ENCODE results near the gene KRT3. TPM values are rescaled to one million over a fixed set of nuclear protein-coding genes. Genes with fewer than 3 reads are reported as not detected.

KRT3 gene
- total RNA-seq, 1 experiment from 2014 or later, result not detected

DNA sequence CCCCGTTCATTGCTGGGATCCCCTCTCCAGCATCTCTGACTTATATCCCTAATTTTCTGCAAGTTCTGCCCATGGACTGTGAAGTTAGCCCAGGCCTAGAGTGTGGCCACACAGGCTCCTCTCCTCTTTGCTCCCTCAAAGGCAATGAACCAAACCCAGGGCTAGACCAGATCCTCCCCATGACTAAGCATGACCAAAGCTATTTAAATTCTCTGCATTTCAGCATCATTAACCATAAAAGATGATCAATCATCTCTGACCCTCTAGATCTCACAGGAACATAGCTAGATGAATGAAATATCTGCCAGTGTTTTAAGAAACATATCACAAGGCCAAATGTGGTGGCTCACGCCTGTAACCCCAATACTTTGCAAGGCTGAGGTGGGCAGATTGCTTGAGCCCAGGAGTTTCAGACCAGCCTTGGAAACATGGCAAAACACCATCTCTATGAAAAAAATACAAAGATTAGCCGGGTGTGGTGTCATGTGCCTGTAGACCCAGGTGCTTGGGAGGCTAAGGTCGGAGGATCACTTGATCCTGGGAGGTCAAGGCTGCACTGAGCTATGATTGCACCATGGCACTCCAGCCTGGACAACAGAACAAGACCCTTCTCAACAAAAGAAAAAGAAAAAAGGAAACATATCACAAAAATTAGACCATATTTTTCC lies 2.2 kb upstream of the KRT3 start:
- ATAC-seq, result no peak
- no peaks in the 10 kb centered on the region for H3K27me3 ChIP-seq (ENCODE audit: control insufficient read depth, insufficient read depth, low read length)
- no peak overlapping the region for H3K27ac ChIP-seq (ENCODE audit: low read length)
- H3K9me3 ChIP-seq (ENCODE audit: control insufficient read depth, insufficient read depth, low read depth, low read length), result no peaks in the 10 kb centered on the region
- H3K4me1 ChIP-seq (ENCODE audit: control insufficient read depth, insufficient read depth, low read length), result peaks cover 9% of the 10 kb centered on the region; the same call in 1 of the 2 replicates
- no peak for DNase-seq (ENCODE audit: low read depth, low spot score)
- ChIA-PET POLR2A (no interaction called here), CTCF (no interaction called here)
- intact Hi-C loops (cut with micrococcal nuclease; ENCODE audit: unreplicated experiment), result no loop called here
- no peaks in the 10 kb centered on the region for H3K36me3 ChIP-seq (ENCODE audit: control insufficient read depth, insufficient read depth, low read length)
- H3K4me3 ChIP-seq (ENCODE audit: low read depth in 2 of 2, low read length in 2 of 2), result no peak overlapping the region
- BruUV-seq (replicated peaks), result no TSS peak
- TF ChIP-seq POLR2AphosphoS5 (IDR thresholded peaks at IDR 0.05; ENCODE audit: low read depth, low read length), result no peak
- TF ChIP-seq, protein P1, sequence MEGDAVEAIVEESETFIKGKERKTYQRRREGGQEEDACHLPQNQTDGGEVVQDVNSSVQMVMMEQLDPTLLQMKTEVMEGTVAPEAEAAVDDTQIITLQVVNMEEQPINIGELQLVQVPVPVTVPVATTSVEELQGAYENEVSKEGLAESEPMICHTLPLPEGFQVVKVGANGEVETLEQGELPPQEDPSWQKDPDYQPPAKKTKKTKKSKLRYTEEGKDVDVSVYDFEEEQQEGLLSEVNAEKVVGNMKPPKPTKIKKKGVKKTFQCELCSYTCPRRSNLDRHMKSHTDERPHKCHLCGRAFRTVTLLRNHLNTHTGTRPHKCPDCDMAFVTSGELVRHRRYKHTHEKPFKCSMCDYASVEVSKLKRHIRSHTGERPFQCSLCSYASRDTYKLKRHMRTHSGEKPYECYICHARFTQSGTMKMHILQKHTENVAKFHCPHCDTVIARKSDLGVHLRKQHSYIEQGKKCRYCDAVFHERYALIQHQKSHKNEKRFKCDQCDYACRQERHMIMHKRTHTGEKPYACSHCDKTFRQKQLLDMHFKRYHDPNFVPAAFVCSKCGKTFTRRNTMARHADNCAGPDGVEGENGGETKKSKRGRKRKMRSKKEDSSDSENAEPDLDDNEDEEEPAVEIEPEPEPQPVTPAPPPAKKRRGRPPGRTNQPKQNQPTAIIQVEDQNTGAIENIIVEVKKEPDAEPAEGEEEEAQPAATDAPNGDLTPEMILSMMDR (IDR thresholded peaks at IDR 0.05), result no peak
- no peak for TF ChIP-seq TCF7L2 (IDR thresholded peaks at IDR 0.05; ENCODE audit: low read depth, low read length)
- TF ChIP-seq, protein P2, sequence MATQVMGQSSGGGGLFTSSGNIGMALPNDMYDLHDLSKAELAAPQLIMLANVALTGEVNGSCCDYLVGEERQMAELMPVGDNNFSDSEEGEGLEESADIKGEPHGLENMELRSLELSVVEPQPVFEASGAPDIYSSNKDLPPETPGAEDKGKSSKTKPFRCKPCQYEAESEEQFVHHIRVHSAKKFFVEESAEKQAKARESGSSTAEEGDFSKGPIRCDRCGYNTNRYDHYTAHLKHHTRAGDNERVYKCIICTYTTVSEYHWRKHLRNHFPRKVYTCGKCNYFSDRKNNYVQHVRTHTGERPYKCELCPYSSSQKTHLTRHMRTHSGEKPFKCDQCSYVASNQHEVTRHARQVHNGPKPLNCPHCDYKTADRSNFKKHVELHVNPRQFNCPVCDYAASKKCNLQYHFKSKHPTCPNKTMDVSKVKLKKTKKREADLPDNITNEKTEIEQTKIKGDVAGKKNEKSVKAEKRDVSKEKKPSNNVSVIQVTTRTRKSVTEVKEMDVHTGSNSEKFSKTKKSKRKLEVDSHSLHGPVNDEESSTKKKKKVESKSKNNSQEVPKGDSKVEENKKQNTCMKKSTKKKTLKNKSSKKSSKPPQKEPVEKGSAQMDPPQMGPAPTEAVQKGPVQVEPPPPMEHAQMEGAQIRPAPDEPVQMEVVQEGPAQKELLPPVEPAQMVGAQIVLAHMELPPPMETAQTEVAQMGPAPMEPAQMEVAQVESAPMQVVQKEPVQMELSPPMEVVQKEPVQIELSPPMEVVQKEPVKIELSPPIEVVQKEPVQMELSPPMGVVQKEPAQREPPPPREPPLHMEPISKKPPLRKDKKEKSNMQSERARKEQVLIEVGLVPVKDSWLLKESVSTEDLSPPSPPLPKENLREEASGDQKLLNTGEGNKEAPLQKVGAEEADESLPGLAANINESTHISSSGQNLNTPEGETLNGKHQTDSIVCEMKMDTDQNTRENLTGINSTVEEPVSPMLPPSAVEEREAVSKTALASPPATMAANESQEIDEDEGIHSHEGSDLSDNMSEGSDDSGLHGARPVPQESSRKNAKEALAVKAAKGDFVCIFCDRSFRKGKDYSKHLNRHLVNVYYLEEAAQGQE (IDR thresholded peaks at IDR 0.05; ENCODE audit: insufficient read depth in 1 of 2, low read depth in 2 of 2, low read length in 1 of 2), result no peak
- TF ChIP-seq SIN3A (IDR thresholded peaks at IDR 0.05; ENCODE audit: borderline replicate concordance, insufficient read depth, low read depth, low read length), result no peak
- in situ Hi-C loops (cut with HindIII; ENCODE audit: low pct_unique_long_range_greater_than_20kb, low sequenced_read_pairs), result no loop called here

DNA sequence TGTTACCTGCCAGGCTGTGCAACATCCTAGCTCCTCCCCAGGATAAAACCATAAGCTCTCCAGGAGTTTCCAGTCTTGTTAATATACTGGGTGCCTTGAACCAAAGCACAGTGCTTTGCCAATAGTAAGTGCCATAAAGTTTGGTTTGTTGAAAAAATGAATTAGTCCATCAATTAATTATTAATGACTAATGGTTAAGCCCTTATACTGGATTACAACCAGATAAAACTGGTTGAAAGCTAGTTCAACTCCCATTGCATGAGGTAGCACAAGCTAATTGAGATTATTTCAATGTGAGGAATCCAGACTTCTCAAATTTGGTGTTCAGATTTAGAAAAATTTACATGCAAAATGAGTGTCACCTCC lies 1.6 kb upstream of the KRT3 start:
- no peaks in the 10 kb centered on the region for H3K36me3 ChIP-seq (ENCODE audit: control insufficient read depth, insufficient read depth, low read length)
- no peak for DNase-seq (ENCODE audit: low read depth, low spot score)
- ChIA-PET POLR2A (no interaction called here), CTCF (no interaction called here)
- ATAC-seq, result no peak
- TF ChIP-seq, protein P1 (IDR thresholded peaks at IDR 0.05), result no peak
- TF ChIP-seq, protein P2 (IDR thresholded peaks at IDR 0.05; ENCODE audit: insufficient read depth in 1 of 2, low read depth in 2 of 2, low read length in 1 of 2), result no peak
- TF ChIP-seq SIN3A (IDR thresholded peaks at IDR 0.05; ENCODE audit: borderline replicate concordance, insufficient read depth, low read depth, low read length) (no peak), POLR2AphosphoS5 (IDR thresholded peaks at IDR 0.05; ENCODE audit: low read depth, low read length) (no peak), TCF7L2 (IDR thresholded peaks at IDR 0.05; ENCODE audit: low read depth, low read length) (no peak)
- BruUV-seq (replicated peaks), result no TSS peak
- in situ Hi-C loops (cut with HindIII; ENCODE audit: low pct_unique_long_range_greater_than_20kb, low sequenced_read_pairs), result no loop called here
- H3K4me3 ChIP-seq (ENCODE audit: low read depth in 2 of 2, low read length in 2 of 2), result no peak overlapping the region
- H3K27me3 ChIP-seq (ENCODE audit: control insufficient read depth, insufficient read depth, low read length), result no peaks in the 10 kb centered on the region
- peaks cover 9% of the 10 kb centered on the region; the same call in 1 of the 2 replicates for H3K4me1 ChIP-seq (ENCODE audit: control insufficient read depth, insufficient read depth, low read length)
- no peaks in the 10 kb centered on the region for H3K9me3 ChIP-seq (ENCODE audit: control insufficient read depth, insufficient read depth, low read depth, low read length)
- no peak overlapping the region for H3K27ac ChIP-seq (ENCODE audit: low read length)
- intact Hi-C loops (cut with micrococcal nuclease; ENCODE audit: unreplicated experiment), result no loop called here

All from Panc1 (cell line).